ENCODE measurements around the gene ZFPM1.
A peak's percentile ranks its signal among the peaks of the same experiment; 100 is the strongest.

Gene ZFPM1

GRCh38 chr16:88509749-88510069, 56.6 kb downstream of the ZFPM1 start:
- no peak for TF ChIP-seq CTCF (IDR thresholded peaks at IDR 0.05; ENCODE audit: unreplicated experiment in 3 of 3)
- Mint-ChIP-seq H3K4me1 (no peaks in the 10 kb centered on the region), H3K27ac (no peak overlapping the region), H3K9me3 (no peaks in the 10 kb centered on the region), H3K4me3 (no peak overlapping the region), H3K36me3 (ENCODE audit: low read depth) (no peaks in the 10 kb centered on the region), H3K27me3 (ENCODE audit: low read depth) (no peaks in the 10 kb centered on the region)

- no peak for TF ChIP-seq CTCF (IDR thresholded peaks at IDR 0.05; ENCODE audit: unreplicated experiment in 3 of 3)
- H3K27ac Mint-ChIP-seq, result peak overlapping the region in 2 of 3 experiments; percentile 14 to 65
- H3K36me3 Mint-ChIP-seq (ENCODE audit: low read depth), result no peaks in the 10 kb centered on the region
- H3K4me1 Mint-ChIP-seq, result no peaks in the 10 kb centered on the region
- H3K9me3 Mint-ChIP-seq, result no peaks in the 10 kb centered on the region
- H3K4me3 Mint-ChIP-seq, result no peak overlapping the region
- no peaks in the 10 kb centered on the region for H3K27me3 Mint-ChIP-seq (ENCODE audit: low read depth)
These were observed 57.3 kb downstream of the ZFPM1 start for GRCh38 chr16:88510091-88510994.

GRCh38 chr16:88511060-88511459, 58.0 kb downstream of the ZFPM1 start:
- no peaks in the 10 kb centered on the region for H3K4me1 Mint-ChIP-seq
- H3K9me3 Mint-ChIP-seq, result no peaks in the 10 kb centered on the region
- H3K36me3 Mint-ChIP-seq (ENCODE audit: low read depth), result no peaks in the 10 kb centered on the region
- H3K27me3 Mint-ChIP-seq (ENCODE audit: low read depth), result no peaks in the 10 kb centered on the region
- H3K27ac Mint-ChIP-seq, result no peak overlapping the region
- H3K4me3 Mint-ChIP-seq, result no peak overlapping the region
- TF ChIP-seq CTCF (IDR thresholded peaks at IDR 0.05; ENCODE audit: unreplicated experiment in 3 of 3), result no peak

- H3K27me3 Mint-ChIP-seq (ENCODE audit: low read depth), result no peaks in the 10 kb centered on the region
- H3K4me1 Mint-ChIP-seq, result peaks cover 6% of the 10 kb centered on the region
- H3K27ac Mint-ChIP-seq, result no peak overlapping the region
- TF ChIP-seq CTCF (IDR thresholded peaks at IDR 0.05; ENCODE audit: unreplicated experiment in 3 of 3), result no peak
- no peak overlapping the region for H3K4me3 Mint-ChIP-seq
- peaks cover 3% of the 10 kb centered on the region for H3K36me3 Mint-ChIP-seq (ENCODE audit: low read depth)
- H3K9me3 Mint-ChIP-seq, result no peaks in the 10 kb centered on the region
These were observed 58.8 kb downstream of the ZFPM1 start for GRCh38 chr16:88511906-88512305.

GRCh38 chr16:88512728-88513696, 59.9 kb downstream of the ZFPM1 start:
- H3K36me3 Mint-ChIP-seq (ENCODE audit: low read depth), result peaks cover 3% of the 10 kb centered on the region
- no peaks in the 10 kb centered on the region for H3K27me3 Mint-ChIP-seq (ENCODE audit: low read depth)
- peaks cover 6% of the 10 kb centered on the region for H3K4me1 Mint-ChIP-seq
- H3K4me3 Mint-ChIP-seq, result no peak overlapping the region
- no peaks in the 10 kb centered on the region for H3K9me3 Mint-ChIP-seq
- no peak for TF ChIP-seq CTCF (IDR thresholded peaks at IDR 0.05; ENCODE audit: unreplicated experiment in 3 of 3)
- H3K27ac Mint-ChIP-seq, result no peak overlapping the region
